Measurements from ENCODE around the gene TRPM3. TPM values are rescaled to one million over a fixed set of nuclear protein-coding genes. Genes with fewer than 3 reads are reported as not detected.

Gene TRPM3
- total and polyA plus RNA-seq, 2 of the 8 experiments (the other 6 are each of a cell fraction or from before 2014, with no cell fraction given) = 2.4 to 10.9 TPM

- no peak overlapping the region for H2BK20ac ChIP-seq (ENCODE audit: low read length)
- no peak for FAIRE-seq
- no peak overlapping the region for H2BK120ac ChIP-seq (replicated peaks; ENCODE audit: low read depth, low read length)
- H3K18ac ChIP-seq (ENCODE audit: extremely low read depth, low read length) = no peak overlapping the region
- H4K91ac ChIP-seq (replicated peaks; ENCODE audit: insufficient read length, low read length) = no peak overlapping the region
- no peaks in the 10 kb centered on the region for H3K9me3 ChIP-seq (ENCODE audit: insufficient read depth in 2 of 2, low read depth in 1 of 2, low read length in 1 of 2)
- no peak overlapping the region for H3K4me3 ChIP-seq (ENCODE audit: extremely low read depth in 1 of 4, insufficient read depth in 2 of 4, low read depth in 3 of 4, low read length in 4 of 4)
- POLR2A ChIA-PET (ENCODE audit: partially characterized antibody) = interaction anchor here (0.6 kb wide), 1 partner anchor 456 kb away, joined by 3 read pairs; no protein-coding TSS in a partner anchor
- no peak overlapping the region for H2AK5ac ChIP-seq (ENCODE audit: low read depth, low read length)
- H2BK15ac ChIP-seq (ENCODE audit: low read length) = no peak overlapping the region
- H3K4me2 ChIP-seq (ENCODE audit: insufficient read depth in 1 of 2, low read depth in 2 of 2, low read length in 2 of 2) = no peak overlapping the region
- no peaks in the 10 kb centered on the region for H3K36me3 ChIP-seq (ENCODE audit: control insufficient read depth in 2 of 4, insufficient read depth in 4 of 4, low read length in 3 of 4)
- no peaks in the 10 kb centered on the region for H3K79me1 ChIP-seq (ENCODE audit: low read depth, low read length)
- CTCF ChIA-PET (ENCODE audit: partially characterized antibody) = interaction anchor here (1.8 kb wide), 1 partner anchor 16 kb away, joined by 4 read pairs; no protein-coding TSS in a partner anchor
- H3K56ac ChIP-seq (replicated peaks; ENCODE audit: insufficient read length, low read depth, low read length) = no peak overlapping the region
- no peak overlapping the region for H3K9ac ChIP-seq (replicated peaks in 1 of 4; ENCODE audit: extremely low read depth in 1 of 4, low read depth in 3 of 4, low read length in 3 of 4)
- no peak overlapping the region for H3K27ac ChIP-seq (ENCODE audit: low read depth, low read length)
- H3K14ac ChIP-seq (ENCODE audit: insufficient read length) = no peak overlapping the region
- H3K23ac ChIP-seq (ENCODE audit: insufficient read length) = no peak overlapping the region
- no peak overlapping the region for H4K8ac ChIP-seq (ENCODE audit: extremely low read depth, insufficient read depth, low read length)
- DNase-seq (ENCODE audit: low read depth in 1 of 2, low spot score in 2 of 2) = no peak
- no peaks in the 10 kb centered on the region for H3K79me2 ChIP-seq (ENCODE audit: control insufficient read depth in 1 of 2, insufficient read depth in 2 of 2, low read length in 2 of 2)
- H3K27me3 ChIP-seq (replicated peaks in 1 of 4; ENCODE audit: control insufficient read depth in 3 of 4, extremely low read depth in 1 of 4, insufficient read depth in 3 of 4, low read length in 3 of 4) = no peaks in the 10 kb centered on the region
- H4K20me1 ChIP-seq (replicated peaks in 1 of 2; ENCODE audit: control insufficient read depth in 1 of 2, insufficient read depth in 2 of 2, low read length in 2 of 2) = no peaks in the 10 kb centered on the region
- WGBS, 2 experiments (ENCODE audit: extremely low coverage in 1 of 2, insufficient coverage in 1 of 2, insufficient read length in 1 of 2, insufficient replicate concordance in 2 of 2, low coverage in 1 of 2, low lambda C conversion rate in 2 of 2, missing lambda C conversion rate in 1 of 2) = 95% methylated on average over 2 of the region's 2 CpGs; no CpG with 5 or more reads in 1 of the 2 experiments
- no peak overlapping the region for H2BK12ac ChIP-seq (ENCODE audit: low read depth, low read length)
- no peaks in the 10 kb centered on the region for H3K4me1 ChIP-seq (replicated peaks in 1 of 4; ENCODE audit: control insufficient read depth in 3 of 4, insufficient read depth in 4 of 4, low read length in 3 of 4)
- H3K4ac ChIP-seq (replicated peaks; ENCODE audit: insufficient read length, low read depth, low read length) = no peak overlapping the region
- H3K23me2 ChIP-seq (ENCODE audit: low read depth, low read length) = no peaks in the 10 kb centered on the region
- H2BK5ac ChIP-seq (ENCODE audit: low read depth, low read length) = no peak overlapping the region
- no peak overlapping the region for H2AFZ ChIP-seq (ENCODE audit: low read length)
- no peak overlapping the region for H4K5ac ChIP-seq (ENCODE audit: insufficient read length, low read depth, low read length)
- TF ChIP-seq RFX5 (IDR thresholded peaks at IDR 0.05; ENCODE audit: borderline replicate concordance, low read depth, low read length) (no peak), MAFK (IDR thresholded peaks at IDR 0.05; ENCODE audit: low read depth, low read length) (no peak), JUND (IDR thresholded peaks at IDR 0.05; ENCODE audit: low read length) (no peak), TBP (IDR thresholded peaks at IDR 0.05; ENCODE audit: low read depth, low read length) (no peak), TCF12 (IDR thresholded peaks at IDR 0.05; ENCODE audit: low read depth, low read length) (no peak), KDM5A (IDR thresholded peaks at IDR 0.05; ENCODE audit: low read length) (no peak), KDM1A (IDR thresholded peaks at IDR 0.05; ENCODE audit: borderline replicate concordance, low read length) (no peak), ATF2 (IDR thresholded peaks at IDR 0.05; ENCODE audit: low read length) (no peak), RXRA (IDR thresholded peaks at IDR 0.05; ENCODE audit: insufficient read depth, low read depth, low read length) (no peak), CHD2 (IDR thresholded peaks at IDR 0.05; ENCODE audit: low read length) (no peak), RBBP5 (IDR thresholded peaks at IDR 0.05; ENCODE audit: borderline replicate concordance, low read depth, low read length) (no peak)
- TF ChIP-seq, protein P1, sequence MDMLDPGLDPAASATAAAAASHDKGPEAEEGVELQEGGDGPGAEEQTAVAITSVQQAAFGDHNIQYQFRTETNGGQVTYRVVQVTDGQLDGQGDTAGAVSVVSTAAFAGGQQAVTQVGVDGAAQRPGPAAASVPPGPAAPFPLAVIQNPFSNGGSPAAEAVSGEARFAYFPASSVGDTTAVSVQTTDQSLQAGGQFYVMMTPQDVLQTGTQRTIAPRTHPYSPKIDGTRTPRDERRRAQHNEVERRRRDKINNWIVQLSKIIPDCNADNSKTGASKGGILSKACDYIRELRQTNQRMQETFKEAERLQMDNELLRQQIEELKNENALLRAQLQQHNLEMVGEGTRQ (IDR thresholded peaks at IDR 0.05; ENCODE audit: low read length) = no peak
Observed at GRCh38 chr9:70747261-70747718, 374.1 kb downstream of the TRPM3 start.

All from H1 (cell line).